Activated CD8-positive, alpha-beta T cell treated with anti-CD3 and anti-CD28 coated beads for 36 hours (primary cell): ENCODE results near the gene NAXE. TPM values are rescaled to one million over a fixed set of nuclear protein-coding genes. Genes with fewer than 3 reads are reported as not detected.

Source experiments
- ATAC-seq: fragments of 200-7000 bp; cut with Tn5 transposase; one replicate; pipeline ENCODE4 v1.10.0; 2021; ENCODE audit warnings: mild to moderate bottlenecking, moderate library complexity
- CTCF ChIA-PET: fragments of 350-600 bp; sonication (Branson Sonifier 250); formaldehyde crosslinking; loops from one replicate; lab custom pipeline; 2021; ENCODE audit warnings: antibody characterized with exemption; lab: Charles Lee
- POLR2A ChIA-PET: fragments of 350-600 bp; sonication (Branson Sonifier 250); formaldehyde crosslinking; loops from one replicate; lab custom pipeline; 2021; ENCODE audit warnings: antibody characterized with exemption; lab: Charles Lee
- DNase-seq: peaks from one replicate; pipeline ENCODE4 v3.0.0-alpha.2; 2020
- H3K27ac Mint-ChIP-seq: one replicate; pipeline ENCODE4 v1.8.0; 2021; ENCODE audit warnings: mild to moderate bottlenecking, mixed read lengths
- H3K27me3 Mint-ChIP-seq: one replicate; pipeline ENCODE4 v1.8.0; 2021; ENCODE audit warnings: mixed read lengths
- H3K36me3 Mint-ChIP-seq: one replicate; pipeline ENCODE4 v1.8.0; 2021; ENCODE audit warnings: low read depth, mixed read lengths
- H3K4me1 Mint-ChIP-seq: one replicate; pipeline ENCODE4 v1.8.0; 2021; ENCODE audit warnings: low read depth, mixed read lengths
- H3K4me3 Mint-ChIP-seq: one replicate; pipeline ENCODE4 v1.8.0; 2021; ENCODE audit warnings: mild to moderate bottlenecking, moderate library complexity, mixed read lengths
- H3K9me3 Mint-ChIP-seq: one replicate; pipeline ENCODE4 v1.8.0; 2021; ENCODE audit warnings: mixed read lengths
- CTCF ChIP-seq: fragments of 200-600 bp; IDR thresholded peaks from one replicate; pipeline ENCODE4 v1.8.0; 2022; ENCODE audit warnings: antibody characterized with exemption, mild to moderate bottlenecking
- intact Hi-C: fragments of 100-400 bp; cut with micrococcal nuclease; formaldehyde crosslinking; loops from one replicate; pipeline ENCODE4 v1.10.0; 2022
- total RNA-seq, 2 experiments: library from RNA; stranded (reverse); gene quantifications; one replicate each; pipeline ENCODE4 v1.2.3, GENCODE V29; 2021

NAXE gene
- total RNA-seq, 2 experiments from 2014 or later: 65.4 to 68.6 TPM

- Mint-ChIP-seq H3K4me1 (peaks cover 41% of the 10 kb centered on the region), H3K27me3 (no peaks in the 10 kb centered on the region), H3K36me3 (peaks cover 60% of the 10 kb centered on the region), H3K9me3 (no peaks in the 10 kb centered on the region), H3K4me3 (no peak overlapping the region), H3K27ac (no peak overlapping the region)
- no peak for DNase-seq
- CTCF ChIA-PET: interaction anchor here (0.8 to 2.1 kb wide), 4 partner anchors 12 to 115 kb away, joined by 3 to 7 read pairs (median 4); no protein-coding TSS in a partner anchor
- POLR2A ChIA-PET: interaction anchor here (1.1 to 1.9 kb wide), 4 partner anchors 10 to 144 kb away, joined by 3 to 9 read pairs (median 4); no protein-coding TSS in a partner anchor
- intact Hi-C loops: no loop called here
- ATAC-seq: no peak
- TF ChIP-seq CTCF: no peak
Observed at GRCh38 chr1:156596426-156596825, 4.8 kb downstream of the NAXE start.

- H3K27me3 Mint-ChIP-seq: no peaks in the 10 kb centered on the region
- no peaks in the 10 kb centered on the region for H3K9me3 Mint-ChIP-seq
- no peak for TF ChIP-seq CTCF
- peak overlapping the region; percentile 97 for H3K27ac Mint-ChIP-seq
- intact Hi-C loops: no loop called here
- peaks cover 52% of the 10 kb centered on the region for H3K36me3 Mint-ChIP-seq
- DNase-seq: no peak
- ChIA-PET CTCF (interaction anchor here (1.2 to 5.5 kb wide), 6 partner anchors 10 to 212 kb away, joined by 3 to 27 read pairs (median 8); no protein-coding TSS in a partner anchor), POLR2A (interaction anchor here (1.3 to 2.1 kb wide), 4 partner anchors 16 to 141 kb away, joined by 3 to 7 read pairs (median 4); no protein-coding TSS in a partner anchor)
- H3K4me1 Mint-ChIP-seq: peaks cover 45% of the 10 kb centered on the region
- no peak for ATAC-seq
- no peak overlapping the region for H3K4me3 Mint-ChIP-seq
Observed at GRCh38 chr1:156598125-156598524, 6.5 kb downstream of the NAXE start.

GRCh38 chr1:156598731-156599432 lies 7.3 kb downstream of the NAXE start:
- no peak for TF ChIP-seq CTCF
- ChIA-PET CTCF (interaction anchor here (0.7 to 5.5 kb wide), 9 partner anchors 9 to 213 kb away, joined by 3 to 27 read pairs (median 10); partner anchors contain the start of gene NAXE), POLR2A (interaction anchor here (0.6 to 3.2 kb wide), 7 partner anchors 7 to 98 kb away, joined by 3 to 29 read pairs (median 5); partner anchors contain the start of genes MEF2D and NAXE)
- Mint-ChIP-seq H3K36me3 (peaks cover 51% of the 10 kb centered on the region), H3K4me1 (peaks cover 41% of the 10 kb centered on the region), H3K27me3 (no peaks in the 10 kb centered on the region), H3K4me3 (peak overlapping the region; percentile 93), H3K9me3 (no peaks in the 10 kb centered on the region), H3K27ac (peak overlapping the region; percentile 97)
- DNase-seq (no peak), ATAC-seq (no peak)
- intact Hi-C loops: no loop called here

- intact Hi-C loops: loop anchor here (5.0 kb wide), 1 partner anchor 143 kb away; no protein-coding TSS in a partner anchor
- H3K27me3 Mint-ChIP-seq: no peaks in the 10 kb centered on the region
- H3K9me3 Mint-ChIP-seq: no peaks in the 10 kb centered on the region
- peak; percentile 45 for TF ChIP-seq CTCF
- H3K36me3 Mint-ChIP-seq: peaks cover 49% of the 10 kb centered on the region
- H3K27ac Mint-ChIP-seq: peak overlapping the region; percentile 97
- ATAC-seq (peak; percentile 81), DNase-seq (peak; percentile 37)
- CTCF ChIA-PET: interaction anchor here (1.0 to 5.5 kb wide), 10 partner anchors 9 to 214 kb away, joined by 4 to 27 read pairs (median 6); partner anchors contain the start of genes MEF2D and NAXE
- POLR2A ChIA-PET: interaction anchor here (0.6 to 3.2 kb wide), 14 partner anchors 8 to 142 kb away, joined by 3 to 29 read pairs (median 4); partner anchors contain the start of genes MEF2D and NAXE
- peak overlapping the region; percentile 93 for H3K4me3 Mint-ChIP-seq
- peaks cover 37% of the 10 kb centered on the region for H3K4me1 Mint-ChIP-seq
Observed at GRCh38 chr1:156599811-156600210, 8.2 kb downstream of the NAXE start.
